GM19035 (cell line): ENCODE results near the gene KPNA1.
A peak's percentile ranks its signal among the peaks of the same experiment; 100 is the strongest.
"Not testable (repeated sequence)": the region's sequence is repeated elsewhere in the genome, so short reads cannot be mapped to it uniquely, and the experiment has no call there.

Experiments
- ATAC-seq: cut with Tn5 transposase; IDR thresholded peaks from one replicate; pipeline ENCODE4 v1.9.1; 2021; ENCODE audit not compliant: unreplicated experiment

Gene KPNA1

DNA sequence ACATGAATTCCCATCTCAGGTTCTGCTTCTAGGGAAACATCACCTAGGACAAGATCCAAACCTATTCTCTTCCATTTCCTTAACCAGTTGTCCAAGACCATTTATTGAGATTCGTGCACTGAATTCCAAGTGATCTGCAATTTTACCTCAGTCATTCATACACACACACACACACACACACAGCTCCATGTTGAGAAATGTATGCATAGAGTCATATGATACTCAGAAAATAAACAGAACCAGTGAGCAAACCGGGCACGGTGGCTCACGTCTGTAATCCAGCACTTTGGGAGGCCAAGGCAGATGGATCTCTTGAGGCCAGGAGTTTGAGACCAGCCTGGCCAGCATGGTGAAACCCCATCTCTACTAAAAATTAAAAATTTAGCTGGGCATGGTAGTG, 6.1 kb upstream of the KPNA1 start:
- ATAC-seq, result no peak

DNA sequence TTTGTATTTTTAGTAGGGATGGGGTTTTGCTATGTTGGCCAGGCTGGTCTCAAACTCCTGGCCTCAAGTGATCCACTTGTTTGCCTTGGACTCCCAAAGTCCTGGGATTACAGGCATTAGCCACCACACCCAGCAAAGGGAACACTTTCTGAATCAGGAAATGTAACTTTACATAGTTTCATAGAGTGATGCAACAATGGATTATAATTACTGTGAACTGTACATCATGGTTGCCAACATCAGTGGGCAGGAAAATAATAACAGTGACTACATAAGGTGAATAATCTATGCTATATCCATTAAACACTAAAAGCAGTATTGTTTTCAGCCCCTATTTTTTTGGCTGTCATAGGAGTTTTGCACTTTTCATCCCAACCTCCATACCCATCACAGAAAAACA, 5.0 kb upstream of the KPNA1 start:
- no peak for ATAC-seq

DNA sequence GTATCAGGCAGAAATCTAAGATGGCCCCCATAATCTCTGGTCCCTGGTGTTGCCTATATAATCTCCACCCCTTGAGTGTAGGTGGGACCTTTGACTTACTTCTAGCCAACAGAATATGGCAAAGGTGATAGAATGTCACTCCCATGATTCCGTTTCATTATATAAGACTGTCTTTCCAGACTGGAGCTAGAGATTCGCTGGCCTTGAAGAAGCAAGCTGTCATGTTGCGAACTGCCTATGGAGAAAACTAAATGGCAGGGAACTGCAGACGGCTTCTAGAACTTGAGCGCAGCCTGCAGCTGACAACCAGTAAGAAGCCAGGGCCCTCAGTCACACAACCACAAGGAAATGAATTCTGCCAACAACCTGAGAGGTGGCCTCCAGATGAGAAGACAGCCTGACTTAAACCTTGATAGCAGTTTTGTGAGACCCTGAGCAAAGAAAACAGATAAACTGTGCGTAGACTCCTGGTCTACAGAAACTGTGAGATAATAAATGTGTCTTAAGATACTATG, 2.2 kb upstream of the KPNA1 start:
- no peak for ATAC-seq

DNA sequence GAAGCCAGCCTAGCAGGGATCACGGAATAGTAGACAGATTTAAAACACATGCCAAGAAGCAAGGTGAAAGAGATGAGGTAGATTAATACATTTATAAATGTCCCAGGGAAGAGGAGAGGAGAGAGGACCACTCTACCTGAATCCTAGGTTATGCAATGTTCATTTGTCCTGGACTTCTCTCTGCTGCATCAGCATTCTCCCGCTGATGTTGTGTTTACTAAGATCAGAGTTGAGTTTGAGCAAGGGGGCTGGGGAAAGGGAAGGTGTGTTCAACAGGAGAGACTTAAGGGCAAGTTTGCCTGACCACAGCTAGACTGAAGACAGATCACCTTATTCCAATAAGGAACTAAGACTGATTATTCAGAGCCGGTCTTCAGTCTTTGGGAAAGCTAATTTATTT, 1.1 kb upstream of the KPNA1 start:
- no peak for ATAC-seq

DNA sequence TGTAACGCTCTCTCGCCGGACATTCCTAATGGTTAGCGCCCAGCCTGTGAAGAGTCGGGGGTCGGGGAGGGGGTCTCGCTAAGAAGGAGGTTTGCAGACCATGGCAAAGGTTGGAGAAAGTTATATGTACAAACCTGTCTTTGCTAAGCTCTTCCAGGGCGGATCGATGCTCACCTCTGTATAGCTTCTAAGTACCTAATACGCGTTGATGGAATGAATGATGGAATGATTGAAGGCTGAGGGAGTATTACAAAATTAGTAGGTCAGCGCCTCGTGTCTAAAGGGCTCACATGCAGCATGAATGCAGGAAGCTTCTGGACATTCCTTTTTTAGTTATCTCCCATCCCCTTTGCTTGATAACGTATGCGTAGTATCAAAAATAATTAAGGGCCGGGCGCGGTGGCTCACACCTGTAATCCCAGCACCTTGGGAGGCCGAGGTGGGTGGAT, 305 bp upstream of the KPNA1 start:
- ATAC-seq, result no peak

DNA sequence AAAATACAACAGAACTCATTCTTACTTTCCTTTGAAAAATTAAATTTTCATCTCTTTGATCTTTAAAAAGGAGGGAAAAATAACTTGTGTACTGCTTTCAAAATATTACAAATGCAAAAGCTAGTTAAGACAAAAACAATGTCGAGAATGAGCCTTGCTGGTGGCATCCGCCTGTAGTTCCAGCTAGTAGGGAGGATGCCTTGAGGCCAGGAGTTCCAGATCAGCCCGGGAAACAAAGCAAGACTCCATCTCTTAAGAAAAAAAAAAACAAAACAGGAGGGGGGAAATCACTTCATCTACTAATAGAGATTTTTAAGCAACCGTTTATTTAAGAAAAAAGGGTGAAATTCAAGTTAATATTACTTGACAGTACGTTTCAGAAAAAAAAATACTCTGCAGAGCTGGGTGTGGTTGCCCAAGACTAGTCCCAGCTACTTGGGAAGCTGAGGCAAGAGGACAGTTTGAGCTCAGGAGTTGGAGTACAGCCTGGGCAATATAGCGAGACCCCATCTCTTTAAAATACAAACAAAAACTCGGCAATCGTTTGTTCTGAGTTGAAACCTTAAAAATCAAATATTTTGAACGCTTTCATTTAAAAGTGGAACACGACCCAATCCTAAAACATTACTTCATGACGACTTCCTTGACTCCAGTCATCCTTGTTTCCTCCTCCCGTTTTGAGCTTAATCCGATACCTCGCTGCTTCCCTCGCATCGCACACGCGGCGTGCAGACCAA, 1.2 kb downstream of the KPNA1 start:
- ATAC-seq, result no peak

DNA sequence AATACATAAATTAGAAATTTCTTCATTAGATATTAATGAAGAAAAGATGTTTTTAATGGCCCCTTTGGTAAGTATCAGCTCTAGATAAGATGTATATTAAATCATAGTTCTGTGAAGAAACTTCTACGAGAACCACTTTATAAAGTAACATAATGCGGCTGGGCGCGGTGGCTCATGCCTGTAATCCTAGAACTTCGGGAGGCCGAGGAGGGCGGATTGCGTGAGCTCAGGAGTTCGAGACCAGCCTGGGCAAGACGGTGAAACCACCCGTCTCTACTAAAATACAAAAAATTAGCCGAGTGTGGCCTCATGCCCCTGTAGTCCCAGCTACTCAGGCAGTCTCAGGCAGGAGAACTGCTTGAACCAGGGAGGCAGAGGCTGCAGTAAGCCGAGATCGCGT, 2.5 kb downstream of the KPNA1 start:
- ATAC-seq, result no peak

DNA sequence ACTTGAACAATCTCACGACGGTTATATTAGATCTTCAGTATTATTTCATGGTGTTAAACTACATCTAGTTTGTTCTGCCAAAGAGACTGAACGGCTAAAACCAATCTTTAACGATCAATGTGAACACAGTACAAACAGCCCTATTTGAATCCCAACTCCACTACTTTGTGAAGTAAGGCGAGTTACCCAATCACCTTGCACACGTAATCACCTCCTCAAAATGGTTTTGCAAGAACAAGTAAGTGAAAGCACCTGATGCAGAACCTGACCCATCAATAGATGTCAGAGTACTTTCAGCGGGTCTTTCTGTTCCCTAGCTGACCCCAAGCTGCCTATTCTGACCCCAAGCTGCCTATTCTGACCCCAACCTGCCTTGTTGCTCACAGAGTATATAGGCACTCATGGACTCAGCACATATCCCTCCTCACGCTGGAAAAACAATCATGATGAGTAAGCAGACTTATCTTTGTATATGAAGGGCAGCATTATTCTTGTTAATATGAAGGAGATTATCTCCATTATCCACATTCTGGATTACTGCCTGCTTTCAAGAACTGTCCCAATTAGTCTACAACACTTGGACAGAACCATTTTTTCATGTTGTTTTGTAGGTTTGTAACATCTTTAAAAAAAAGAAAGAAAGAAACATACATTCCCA, 3.7 kb downstream of the KPNA1 start:
- ATAC-seq, result no peak

DNA sequence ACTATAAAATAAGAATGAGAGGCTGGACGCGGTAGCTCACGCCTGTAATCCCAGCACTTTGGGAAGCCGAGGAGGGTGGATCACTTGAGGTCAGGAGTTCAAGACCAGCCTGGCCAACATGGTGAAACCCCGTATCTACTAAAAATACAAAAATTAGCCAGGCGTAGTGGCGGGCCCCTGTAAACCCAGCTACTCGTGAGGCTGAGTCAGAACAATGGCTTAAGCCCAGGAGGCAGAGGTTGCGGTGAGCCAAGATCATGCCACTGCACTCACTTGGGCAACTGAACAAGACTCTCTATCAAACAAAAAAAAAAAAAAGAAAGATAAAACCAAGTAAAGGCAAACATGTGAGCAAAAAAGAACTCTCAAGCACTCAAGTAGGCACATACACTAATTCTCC, 5.8 kb downstream of the KPNA1 start:
- ATAC-seq, result not testable (repeated sequence)

DNA sequence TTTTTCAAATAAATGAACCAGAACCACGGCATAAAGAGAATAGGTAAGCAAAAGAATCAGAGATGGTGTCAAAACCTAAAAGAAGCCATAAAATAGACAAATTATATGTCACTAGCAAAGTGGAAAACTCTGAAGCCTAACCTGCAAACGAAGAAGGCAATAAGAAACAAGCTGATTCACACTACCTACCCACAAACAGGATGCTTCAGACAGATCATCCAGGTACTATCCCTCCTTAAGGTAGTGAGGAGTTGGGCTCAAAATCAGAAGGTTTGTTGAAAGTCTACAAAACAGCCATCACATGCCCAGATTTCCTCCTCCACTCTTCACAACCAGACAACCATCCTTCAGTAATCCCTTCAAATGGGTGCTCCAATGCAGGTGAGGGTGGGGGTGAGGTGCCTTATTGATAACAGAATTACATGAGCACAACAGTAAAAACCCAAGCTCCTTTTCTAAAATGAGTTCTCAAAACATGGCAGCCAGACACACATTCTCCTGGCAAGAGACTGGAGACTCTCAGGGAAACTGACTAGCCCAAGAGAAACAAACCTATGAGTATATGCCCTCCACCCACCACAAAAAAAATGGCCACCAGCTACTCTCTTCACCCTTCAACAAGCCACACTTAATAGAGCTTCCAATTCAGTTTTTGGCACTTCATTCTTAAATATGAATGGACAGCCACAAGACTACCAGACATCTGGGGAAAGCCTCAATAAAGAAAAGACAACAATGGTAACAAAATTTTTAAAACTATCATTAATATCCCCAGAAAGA, 6.4 kb downstream of the KPNA1 start:
- no peak for ATAC-seq

DNA sequence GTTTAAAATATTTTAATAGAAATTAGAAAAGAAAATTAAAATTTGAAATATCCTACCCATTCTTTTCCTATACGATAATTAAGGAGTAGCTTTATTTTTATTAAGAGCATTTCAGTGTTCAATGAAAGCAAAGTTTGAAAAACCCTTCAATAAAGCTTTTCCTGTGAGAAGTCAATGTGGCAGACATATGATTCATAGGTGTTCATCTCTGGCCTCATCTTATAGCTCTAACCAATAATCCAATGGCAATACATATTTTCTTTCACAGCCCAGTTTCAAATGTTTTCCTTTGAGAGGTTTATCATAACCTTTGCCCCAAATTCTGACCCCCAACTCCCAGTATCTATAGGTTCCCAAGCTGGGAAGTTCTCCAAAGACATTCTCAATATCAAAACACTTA, 8.3 kb downstream of the KPNA1 start:
- ATAC-seq, result no peak

DNA sequence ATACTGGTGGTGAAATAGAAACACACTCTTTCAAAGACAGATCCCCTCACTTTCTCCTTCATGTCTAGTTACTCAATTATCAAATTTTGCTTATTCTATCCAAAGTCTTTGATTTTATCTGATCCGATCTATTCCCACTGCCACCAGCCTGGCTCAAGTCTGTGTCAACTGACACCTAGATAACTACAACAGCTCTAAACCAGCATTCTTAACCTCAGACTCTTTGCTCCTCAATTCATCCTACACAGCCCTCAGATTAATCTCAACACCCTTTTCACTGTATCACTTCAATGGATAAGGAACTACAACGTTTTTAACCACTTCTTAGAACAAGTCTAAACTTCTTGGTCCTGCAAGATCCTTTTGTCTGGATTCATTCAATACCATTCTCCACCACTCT, 9.1 kb downstream of the KPNA1 start:
- ATAC-seq, result no peak

DNA sequence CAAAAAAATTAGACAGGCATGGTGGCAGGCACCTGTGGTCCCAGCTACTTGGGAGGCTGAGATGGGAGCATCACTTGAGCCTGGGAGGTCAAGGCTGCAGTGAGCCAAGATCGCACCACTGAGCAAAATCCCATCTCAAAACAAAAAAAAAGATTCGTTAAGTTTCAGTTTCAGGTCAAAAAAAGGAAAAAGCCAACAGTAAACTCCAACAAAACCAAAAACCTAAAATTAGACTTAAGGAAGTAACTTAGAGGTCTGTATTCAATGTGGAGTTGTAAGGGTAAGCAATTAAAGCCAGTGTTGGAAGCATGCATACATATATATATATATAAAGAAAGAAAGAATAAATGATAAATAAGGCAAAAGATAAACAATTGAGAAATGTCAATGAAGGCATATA, 11.8 kb downstream of the KPNA1 start:
- no peak for ATAC-seq

DNA sequence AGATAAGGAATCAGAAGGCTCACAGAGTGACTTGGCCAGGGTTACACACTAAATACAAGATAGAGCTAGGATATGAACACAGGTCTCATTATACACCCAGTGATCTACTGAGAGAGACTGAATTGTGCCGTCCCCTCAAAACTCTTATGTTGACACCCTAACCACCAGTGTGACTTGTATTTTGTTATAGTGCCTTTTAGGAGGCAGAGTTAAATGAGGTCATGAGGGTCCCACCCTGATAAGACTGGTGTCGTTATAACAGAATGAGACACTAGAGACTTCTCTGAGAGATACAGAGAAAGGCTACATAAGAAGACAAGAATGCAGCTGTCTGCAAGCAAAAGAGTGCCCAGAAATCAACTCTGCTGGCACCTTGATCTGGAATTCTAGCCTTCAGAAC, 12.6 kb downstream of the KPNA1 start:
- no peak for ATAC-seq

DNA sequence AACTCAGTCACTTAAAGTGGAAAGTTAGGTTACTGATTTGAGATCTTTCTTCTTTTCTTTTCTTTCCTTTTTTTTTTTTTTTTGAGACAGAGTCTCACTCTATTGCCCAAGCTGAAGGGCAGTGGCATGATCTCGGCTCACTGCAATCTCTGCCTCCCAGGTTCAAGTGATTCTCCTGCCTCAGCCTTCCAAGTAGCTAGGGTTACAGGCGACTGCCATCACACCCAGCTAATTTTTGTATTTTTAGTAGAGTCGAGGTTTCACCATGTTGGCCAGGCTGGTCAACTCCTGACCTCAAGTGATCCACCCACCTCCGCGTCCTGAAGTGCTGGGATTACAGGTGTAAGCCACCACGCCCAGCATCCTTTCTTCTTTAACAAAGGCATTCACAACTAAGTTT, 13.8 kb downstream of the KPNA1 start:
- not testable (repeated sequence) for ATAC-seq

DNA sequence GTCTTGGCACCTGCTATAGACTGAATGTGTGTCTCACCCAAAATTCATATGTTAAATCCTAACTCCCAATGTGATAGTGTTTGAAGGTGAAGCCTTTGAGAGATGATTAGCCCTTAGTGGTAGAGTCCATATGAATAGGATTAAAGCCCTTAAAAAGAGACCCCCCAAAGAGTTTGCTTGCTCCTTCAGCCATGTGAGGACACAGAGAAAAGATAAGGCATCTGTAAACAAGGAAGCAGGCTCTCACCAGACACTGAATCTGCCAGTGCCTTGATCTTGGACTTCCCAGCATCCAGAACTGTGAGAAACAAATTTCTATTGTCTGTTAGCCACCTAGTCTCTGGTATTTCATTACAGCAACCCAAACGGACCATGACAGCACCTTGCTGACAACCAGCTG, 16.6 kb downstream of the KPNA1 start:
- no peak for ATAC-seq

DNA sequence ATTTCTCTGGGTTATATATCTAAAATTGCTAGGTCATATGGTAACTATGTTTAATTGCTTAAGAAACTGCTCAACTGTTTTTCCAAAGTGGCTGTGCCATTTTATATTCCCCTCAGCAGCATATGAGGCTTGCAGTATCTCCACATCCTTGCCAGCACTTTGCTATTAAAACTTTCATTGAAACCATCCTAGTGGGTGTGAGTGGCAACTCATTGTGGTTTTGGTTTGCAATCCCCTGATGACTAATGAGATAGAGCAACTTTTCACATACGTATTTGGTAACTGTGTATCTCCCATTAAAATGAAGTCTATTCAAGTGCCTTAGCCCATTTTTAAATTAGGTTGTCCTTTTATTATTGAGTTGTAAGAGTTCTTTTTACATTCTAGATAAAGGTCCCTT, 17.3 kb downstream of the KPNA1 start:
- ATAC-seq, result peak; percentile 83

DNA sequence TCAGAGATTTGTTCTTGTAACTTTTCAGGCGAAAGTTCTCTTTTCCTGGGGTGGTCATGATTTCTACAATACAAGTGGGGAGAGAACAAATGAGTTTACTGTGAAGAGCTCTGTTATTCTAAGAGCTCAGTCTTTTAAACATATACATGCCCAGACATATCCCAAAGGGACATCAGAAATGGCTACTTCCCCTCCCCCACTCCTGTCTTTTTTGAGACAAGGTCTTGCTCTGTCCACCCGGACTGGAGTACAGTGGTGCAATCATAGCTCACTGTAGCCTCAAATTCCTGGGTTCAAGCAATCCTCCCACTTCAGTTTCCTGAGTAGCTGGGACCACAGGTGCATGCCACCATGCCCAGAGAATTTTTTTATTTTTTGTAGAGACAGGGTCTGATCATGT, 18.2 kb downstream of the KPNA1 start:
- no peak for ATAC-seq

DNA sequence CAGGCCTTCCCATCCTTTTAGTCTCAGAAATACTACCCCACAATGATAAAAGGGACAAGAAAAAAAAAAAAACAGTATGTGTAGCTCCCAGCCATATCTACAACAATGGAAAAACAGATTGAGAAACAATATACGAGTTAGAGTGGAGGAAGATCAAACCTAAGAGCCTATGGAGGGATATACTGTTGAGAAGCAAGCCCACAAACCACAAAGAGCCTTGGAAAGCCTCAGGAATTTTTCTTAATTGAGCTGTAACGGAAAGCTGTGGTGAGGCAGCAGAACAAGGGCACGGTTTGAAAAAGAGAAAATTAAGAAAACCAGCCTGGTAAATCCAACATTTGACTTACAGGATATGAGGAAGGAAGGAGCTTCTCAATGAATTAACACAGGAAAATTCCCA, 21.4 kb downstream of the KPNA1 start:
- no peak for ATAC-seq

DNA sequence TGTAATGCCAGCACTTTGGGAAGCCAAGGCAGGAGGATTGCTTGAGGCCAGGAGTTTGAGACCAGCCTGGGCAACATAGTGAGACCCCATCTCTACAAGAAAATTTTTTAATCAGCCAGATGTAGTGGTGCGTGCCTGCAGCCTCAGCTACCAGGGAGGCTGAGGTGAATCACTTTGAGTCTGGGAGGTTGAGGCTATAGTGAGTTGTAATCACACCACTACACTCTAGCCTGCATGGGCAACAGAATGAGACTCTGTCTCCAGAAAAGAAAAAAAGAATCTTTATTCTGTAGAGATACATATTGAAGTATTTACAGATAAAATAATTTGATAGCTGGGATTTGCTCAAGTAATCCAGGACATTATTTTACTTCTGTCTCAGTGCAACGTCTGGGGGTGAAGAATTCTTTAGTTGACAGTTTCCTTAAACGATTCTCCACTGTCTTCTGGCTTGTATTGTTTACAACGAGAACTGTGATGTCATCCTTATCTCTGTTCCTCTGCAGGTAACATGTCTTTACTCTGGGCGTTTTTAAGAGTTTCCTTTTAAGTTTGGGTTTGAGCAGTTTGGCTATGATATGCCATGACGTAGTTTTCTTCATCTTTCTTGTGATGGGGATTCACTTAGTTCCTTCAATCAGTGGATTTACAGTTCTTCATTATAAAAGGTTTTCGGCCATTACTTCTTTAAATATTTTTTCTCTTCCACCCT, 26.3 kb downstream of the KPNA1 start:
- no peak for ATAC-seq

DNA sequence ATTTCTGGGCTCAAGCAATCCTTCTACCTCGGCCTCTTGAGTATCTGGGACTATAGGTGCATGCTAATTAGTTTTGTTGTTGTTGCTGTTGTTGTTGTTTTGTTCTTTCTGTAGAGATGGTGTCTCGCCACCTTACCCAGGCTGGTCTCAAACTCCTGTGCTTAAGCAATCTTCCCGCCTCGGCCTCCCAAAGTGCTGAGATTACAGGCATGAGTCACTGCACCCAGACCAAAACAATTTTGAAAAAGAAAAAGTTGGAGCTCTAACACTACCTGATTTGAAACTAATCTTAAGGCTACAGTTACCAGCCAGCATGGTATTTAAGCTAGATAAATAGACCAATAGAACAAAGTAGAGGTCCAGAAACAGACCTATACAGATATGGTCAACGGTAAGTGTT, 29.8 kb downstream of the KPNA1 start:
- ATAC-seq, result no peak
